Parathyroid adenoma (tissue), 2 donors: ENCODE measurements around the gene CCL27.

Experiments
- H2AFZ ChIP-seq: fragments of 300-600 bp; sonication (generic); one replicate; pipeline ENCODE4 v1.7.0; 2017; ENCODE audit warnings: antibody characterized with exemption, mild to moderate bottlenecking
- H3K27ac ChIP-seq: fragments of 300-600 bp; sonication (generic); one replicate; pipeline ENCODE4 v1.7.0; 2017
- H3K27me3 ChIP-seq: fragments of 300-600 bp; sonication (generic); one replicate; pipeline ENCODE4 v1.7.0; 2017; ENCODE audit warnings: low read length; ENCODE audit not compliant: control insufficient read depth, insufficient read depth
- H3K36me3 ChIP-seq: fragments of 300-600 bp; sonication (generic); one replicate; pipeline ENCODE4 v1.7.0; 2017; ENCODE audit warnings: low read length; ENCODE audit not compliant: control insufficient read depth, insufficient read depth
- H3K4me1 ChIP-seq: fragments of 300-600 bp; sonication (generic); one replicate; pipeline ENCODE4 v1.7.0; 2017; ENCODE audit warnings: control low read depth
- H3K4me2 ChIP-seq: fragments of 300-600 bp; sonication (generic); one replicate; pipeline ENCODE4 v1.7.0; 2017; ENCODE audit warnings: low read length
- H3K4me3 ChIP-seq: fragments of 300-600 bp; sonication (generic); one replicate; pipeline ENCODE4 v1.7.0; 2017; ENCODE audit warnings: low read depth, low read length
- H3K79me2 ChIP-seq: fragments of 300-600 bp; sonication (generic); one replicate; pipeline ENCODE4 v1.7.0; 2017; ENCODE audit warnings: control low read depth
- H3K9ac ChIP-seq: fragments of 300-600 bp; sonication (generic); one replicate; pipeline ENCODE4 v1.7.0; 2017; ENCODE audit warnings: mild to moderate bottlenecking
- H3K9me3 ChIP-seq: fragments of 300-600 bp; sonication (generic); one replicate; pipeline ENCODE4 v1.7.0; 2017; ENCODE audit warnings: low read length; ENCODE audit not compliant: control insufficient read depth
- CTCF ChIP-seq: fragments of 300-600 bp; sonication (generic); IDR thresholded peaks from one replicate; pipeline ENCODE4 v1.7.0; 2017; ENCODE audit warnings: antibody characterized with exemption, mild to moderate bottlenecking
- donor health status: primary hyperparathyroidism.

CCL27 gene

GRCh38 chr9:34615132-34615531 is 47.3 kb downstream of the CCL27 start:
- TF ChIP-seq CTCF: no peak
- Histone ChIP-seq H3K9me3 (no peaks in the 10 kb centered on the region), H3K27ac (no peak overlapping the region), H3K4me1 (no peaks in the 10 kb centered on the region), H3K79me2 (no peaks in the 10 kb centered on the region), H3K4me3 (no peak overlapping the region), H3K4me2 (no peak overlapping the region), H3K36me3 (no peaks in the 10 kb centered on the region), H3K9ac (no peak overlapping the region), H3K27me3 (no peaks in the 10 kb centered on the region), H2AFZ (no peak overlapping the region)

GRCh38 chr9:34612788-34613390 is 49.6 kb downstream of the CCL27 start:
- peak; percentile 72 for TF ChIP-seq CTCF
- no peak overlapping the region for H3K9ac ChIP-seq
- H3K27ac ChIP-seq: peak overlapping the region; percentile 68
- H3K4me3 ChIP-seq: peak overlapping the region; percentile 97
- no peaks in the 10 kb centered on the region for H3K79me2 ChIP-seq
- no peaks in the 10 kb centered on the region for H3K27me3 ChIP-seq
- peak overlapping the region; percentile 79 for H2AFZ ChIP-seq
- H3K4me2 ChIP-seq: peak overlapping the region; percentile 98
- no peaks in the 10 kb centered on the region for H3K4me1 ChIP-seq
- H3K9me3 ChIP-seq: no peaks in the 10 kb centered on the region
- no peaks in the 10 kb centered on the region for H3K36me3 ChIP-seq
